Activated CD8-positive, alpha-beta memory T cell treated with anti-CD3 and anti-CD28 coated beads, Interleukin-2, amount 50 U/mL, for 1 hour (primary cell): Measurements from ENCODE around the gene FSHB.
"Not testable (repeated sequence)": the region's sequence is repeated elsewhere in the genome, so short reads cannot be mapped to it uniquely, and the experiment has no call there.

Source experiments
- DNase-seq: peaks from one replicate; pipeline ENCODE4 v3.0.0-alpha.2; 2020; ENCODE audit errors: extremely low read depth

The FSHB gene

DNA sequence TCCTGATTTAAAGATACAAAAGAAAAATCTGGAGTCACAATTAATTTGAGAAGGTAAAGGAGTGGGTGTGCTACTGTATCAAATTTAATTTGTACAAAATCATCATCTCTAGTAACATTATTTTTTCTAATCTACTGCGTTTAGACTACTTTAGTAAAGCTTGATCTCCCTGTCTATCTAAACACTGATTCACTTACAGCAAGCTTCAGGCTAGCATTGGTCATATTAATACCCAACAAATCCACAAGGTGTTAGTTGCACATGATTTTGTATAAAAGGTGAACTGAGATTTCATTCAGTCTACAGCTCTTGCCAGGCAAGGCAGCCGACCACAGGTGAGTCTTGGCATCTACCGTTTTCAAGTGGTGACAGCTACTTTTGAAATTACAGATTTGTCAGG is at the start of gene FSHB:
Gene FSHB (plus strand): TSS at position 301 of the 400 bp plus-strand sequence. CDS start 889 bp downstream, outside the sequence.
- no peak for DNase-seq

DNA sequence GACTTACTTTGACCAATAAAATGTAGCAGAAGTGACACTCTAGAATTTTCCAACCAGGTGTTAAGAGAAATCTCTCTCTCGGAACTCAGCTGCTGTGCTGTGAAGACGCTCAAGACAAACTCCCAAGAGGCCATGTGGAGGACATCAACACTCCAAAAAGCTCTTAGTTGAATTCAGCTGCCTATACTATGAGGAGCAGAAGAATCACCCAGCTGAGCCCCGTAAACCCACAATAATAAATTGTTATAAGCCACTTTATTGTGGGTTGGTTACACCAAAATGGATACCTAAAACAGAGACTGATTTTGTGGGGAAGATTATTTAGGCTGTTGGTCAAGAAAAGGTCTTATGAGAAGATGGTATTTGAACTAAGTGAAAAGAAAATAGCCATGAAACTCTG is 44.1 kb upstream of the FSHB start:
- no peak for DNase-seq

DNA sequence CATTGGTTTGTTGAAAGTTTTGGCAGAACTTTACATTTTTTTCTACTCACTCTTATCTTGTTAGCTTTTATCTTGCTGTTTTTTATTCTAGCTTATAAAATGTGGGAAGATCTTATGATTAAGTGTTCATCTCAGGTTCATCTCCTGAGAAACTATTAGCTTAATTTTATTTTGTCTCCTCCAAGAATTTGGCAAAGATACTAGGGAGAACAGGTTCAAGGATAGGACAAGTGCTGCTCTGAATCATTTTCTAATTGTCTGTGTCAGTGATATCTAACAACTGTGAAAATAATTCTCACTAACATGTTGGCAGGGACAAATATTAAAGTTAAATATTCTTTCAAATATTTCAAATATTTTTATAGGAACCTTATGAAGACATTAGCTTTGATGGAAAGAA is 38.2 kb upstream of the FSHB start:
- DNase-seq = no peak

DNA sequence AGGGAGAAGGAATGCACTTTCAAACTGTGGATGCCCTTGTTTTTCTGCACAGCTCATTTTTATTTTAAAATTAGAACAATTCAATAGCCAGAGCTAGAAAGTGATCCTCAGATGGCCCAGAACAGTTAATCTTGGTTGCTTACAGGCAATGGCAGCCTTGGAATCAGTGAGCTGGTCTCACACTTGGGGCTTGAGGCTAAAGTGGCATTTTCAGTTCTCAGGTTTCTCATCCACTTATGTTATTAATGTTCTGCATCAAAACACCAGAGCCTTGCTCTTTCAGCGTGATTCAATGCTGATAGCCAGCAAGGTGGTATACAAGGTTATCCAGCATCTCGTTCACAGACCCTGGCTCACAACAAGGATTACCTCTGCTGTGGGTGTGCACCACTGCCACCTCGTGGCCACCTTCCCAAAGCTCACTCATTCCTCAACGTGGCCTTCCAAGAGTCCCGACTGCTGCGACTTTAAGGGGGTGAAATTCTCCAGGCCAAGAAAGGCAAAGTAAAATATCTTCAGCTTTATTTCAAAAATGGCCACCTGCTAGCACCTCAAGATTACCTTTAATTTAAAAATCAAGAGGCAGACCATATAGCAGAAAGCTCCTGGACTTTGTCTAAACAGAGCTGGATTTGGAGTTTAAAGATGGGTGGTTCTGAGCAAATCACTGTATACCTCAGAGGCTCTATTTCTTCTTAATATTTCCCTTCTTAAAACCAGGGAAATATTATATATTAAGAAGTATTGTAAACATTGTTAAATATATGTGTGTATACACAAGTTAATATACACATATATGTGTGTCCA is 34.2 kb upstream of the FSHB start:
- DNase-seq = no peak

DNA sequence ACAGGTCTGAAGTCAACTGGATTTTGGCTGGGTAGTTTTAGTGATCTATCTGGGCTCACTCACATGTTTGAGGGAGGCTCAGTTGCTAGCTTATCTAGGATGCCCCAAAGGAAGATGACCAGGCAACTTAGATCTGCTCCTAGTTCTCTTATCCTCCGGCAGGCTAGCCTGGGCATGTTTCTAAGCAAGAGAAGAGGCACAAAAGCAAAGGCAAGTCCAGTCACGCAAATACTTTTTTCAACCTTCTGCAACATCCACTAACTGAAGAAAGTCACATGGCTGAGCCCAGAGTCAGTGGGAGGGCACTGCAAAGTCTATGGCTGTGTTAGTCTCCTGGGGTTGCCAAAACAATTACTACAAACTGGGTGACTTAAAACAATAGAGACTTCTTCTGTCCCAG is 32.9 kb upstream of the FSHB start:
- no peak for DNase-seq

DNA sequence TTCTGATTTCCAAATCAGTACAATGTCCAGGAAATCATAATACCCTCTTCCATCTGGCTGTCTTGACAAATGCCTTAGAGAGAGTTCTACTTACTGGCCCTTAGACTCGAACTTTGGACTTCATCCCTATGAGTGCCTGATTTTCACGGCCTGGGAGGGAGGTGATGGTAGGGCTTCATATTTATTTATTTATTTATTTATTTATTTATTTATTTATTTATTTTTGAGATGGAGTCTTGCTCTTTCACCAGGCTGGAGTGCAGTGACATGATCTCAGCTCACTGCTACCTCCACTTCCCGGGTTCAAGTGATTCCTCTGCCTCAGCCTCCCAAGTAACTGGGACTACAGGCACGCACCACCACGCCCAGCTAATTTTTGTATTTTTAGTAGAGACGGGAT is 27.8 kb upstream of the FSHB start:
- not testable (repeated sequence) for DNase-seq

DNA sequence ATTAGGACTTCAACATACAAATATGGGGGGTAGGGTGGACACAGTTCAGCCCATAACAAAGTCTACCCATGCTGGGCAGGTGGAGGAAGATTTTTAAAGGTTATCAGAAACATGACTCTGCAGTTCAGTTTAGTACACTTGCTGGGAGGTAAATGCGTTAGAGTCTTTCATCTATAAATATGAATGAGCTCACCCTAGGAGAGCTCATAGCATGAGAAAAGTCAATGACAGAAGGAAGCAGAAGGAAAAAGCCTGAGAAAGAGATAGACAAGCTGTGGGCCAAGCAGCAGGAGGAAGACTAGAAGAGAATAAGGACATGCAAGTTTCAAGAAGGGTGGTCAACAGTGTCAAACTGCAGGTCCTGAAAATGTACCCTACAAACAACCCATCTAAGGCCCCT is 27.0 kb upstream of the FSHB start:
- no peak for DNase-seq

DNA sequence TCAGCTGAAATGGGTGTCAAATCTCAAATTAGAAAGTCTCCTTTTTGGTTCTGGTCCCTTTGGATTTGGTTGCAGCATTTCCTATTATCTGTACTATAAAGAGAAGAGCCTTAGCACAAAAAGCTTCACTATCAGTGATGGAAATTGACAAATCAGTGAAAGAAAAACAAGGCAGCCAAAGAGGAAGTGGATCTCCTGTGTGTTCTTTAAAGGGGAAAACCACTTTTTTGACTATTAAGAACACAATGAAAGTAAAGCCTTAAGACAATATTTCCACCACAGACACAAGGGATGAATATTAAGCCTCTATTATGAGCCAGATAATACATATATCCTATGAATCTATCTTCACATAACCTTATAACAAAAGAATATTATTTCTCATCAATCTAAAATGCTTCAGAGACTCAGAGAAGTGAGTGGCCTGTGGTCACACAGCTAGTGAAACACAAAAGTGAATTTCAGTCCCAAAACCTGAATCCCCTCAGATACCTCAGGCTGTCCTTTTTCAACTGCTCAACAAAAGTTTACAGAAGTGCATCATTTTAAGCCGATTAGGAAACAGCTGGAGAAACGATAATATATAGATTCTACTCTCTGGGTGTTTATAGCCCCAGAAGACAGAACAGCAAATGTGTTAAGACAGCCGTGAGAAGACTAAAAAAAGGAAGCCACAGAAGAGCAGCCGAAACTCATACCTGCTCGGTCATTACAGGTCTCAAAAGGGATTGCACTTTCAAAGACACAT is 24.4 kb upstream of the FSHB start:
- DNase-seq = no peak

DNA sequence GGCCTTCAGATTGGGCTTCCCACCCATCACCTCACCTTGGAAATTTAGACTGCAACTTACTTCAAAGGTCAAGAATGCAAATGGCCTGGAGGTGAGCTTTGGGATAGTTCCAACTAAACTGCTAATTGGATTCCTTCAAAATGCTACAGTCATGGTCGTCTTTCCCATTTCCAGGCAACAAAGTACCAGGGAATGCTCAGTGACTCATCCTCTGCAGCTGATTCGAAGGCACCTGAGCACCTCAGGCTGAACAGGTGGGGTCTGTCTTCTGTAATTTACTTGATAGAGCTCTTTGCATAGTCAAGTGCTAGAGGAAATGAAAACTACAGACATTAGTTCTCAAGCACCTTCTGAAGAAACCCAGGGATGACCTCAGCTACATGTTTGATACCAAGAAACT is 20.5 kb upstream of the FSHB start:
- DNase-seq = no peak

DNA sequence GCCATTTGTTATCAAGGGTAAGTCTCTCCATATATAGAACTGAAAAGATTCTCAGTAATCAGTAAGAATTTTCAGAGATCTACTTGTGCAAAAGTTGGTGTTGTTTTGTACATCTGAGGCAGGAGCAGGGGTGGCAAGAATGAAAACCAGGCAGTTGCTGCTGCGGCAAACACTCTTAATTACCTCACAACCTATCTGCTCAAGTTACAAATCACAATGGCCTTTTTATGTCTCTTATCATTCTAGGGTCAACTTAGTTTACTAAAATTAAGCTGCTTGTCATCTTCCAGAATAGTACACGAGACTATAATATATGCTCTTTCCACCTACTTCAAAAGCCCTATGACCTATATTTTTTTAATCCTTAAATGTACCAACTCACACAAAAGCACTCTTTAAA is 14.3 kb upstream of the FSHB start:
- DNase-seq = no peak

DNA sequence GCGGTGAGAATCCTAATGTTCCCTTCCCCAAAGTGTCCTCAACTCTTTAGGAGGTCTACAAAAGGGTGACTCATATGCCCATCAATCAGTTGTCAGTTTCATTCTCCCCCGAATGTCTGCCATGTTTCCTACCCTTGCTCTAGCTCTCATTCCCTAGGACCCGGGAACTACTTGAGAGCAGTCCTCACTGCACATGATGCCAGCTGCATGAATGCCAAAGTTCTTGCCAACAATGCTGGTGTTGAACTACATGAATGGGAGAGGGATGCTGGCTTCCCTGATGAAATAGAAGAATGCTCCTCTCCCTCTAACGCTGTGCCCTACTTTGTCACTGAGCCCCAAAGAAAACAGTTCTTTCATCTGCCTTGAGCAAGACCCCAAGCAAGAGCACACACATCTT is 12.5 kb upstream of the FSHB start:
- DNase-seq = no peak

DNA sequence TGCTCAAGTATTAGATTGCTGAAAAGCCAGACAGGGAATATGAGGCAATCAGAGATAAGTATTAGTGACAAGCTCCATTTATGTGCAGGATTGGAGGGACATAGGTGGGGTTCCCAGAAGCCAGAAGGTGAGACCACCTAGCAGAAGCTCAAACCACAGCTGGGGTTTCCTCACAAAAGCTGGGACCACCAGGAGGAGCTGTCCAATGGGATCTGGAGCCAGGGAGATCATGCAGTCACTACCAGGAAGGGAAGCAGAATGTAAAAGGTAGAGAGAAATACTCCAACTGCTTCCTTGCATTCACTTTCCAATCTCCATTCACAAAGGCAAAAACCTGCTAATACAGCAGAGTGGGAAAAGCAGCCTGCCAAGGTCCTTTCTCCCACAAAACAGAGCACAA is 5.2 kb upstream of the FSHB start:
- DNase-seq = no peak

DNA sequence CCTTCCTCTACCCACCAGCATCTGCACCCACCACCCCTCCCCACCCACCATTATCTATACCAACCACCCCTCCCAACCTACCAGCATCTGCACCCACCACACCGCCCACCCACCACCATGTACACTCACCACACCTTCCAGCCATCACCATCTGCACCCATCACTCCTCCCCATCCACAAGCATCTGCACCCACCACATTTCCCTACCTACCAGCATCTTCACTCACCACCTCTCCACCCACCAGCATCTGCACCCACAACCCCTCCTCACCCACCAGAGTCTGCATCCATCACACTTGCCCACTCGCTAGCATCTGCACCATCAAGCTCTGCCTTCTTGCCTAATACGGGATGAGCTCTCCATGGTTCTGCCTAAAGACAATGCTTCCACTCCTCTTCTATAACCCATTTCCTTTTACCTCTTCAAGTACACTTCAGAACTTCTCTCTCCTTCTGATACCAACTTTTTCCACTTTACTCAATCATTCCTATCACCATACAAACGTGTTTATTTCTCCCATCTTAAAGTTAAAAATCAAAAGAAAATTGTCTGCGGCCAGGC is 2.4 kb upstream of the FSHB start:
- no peak for DNase-seq

DNA sequence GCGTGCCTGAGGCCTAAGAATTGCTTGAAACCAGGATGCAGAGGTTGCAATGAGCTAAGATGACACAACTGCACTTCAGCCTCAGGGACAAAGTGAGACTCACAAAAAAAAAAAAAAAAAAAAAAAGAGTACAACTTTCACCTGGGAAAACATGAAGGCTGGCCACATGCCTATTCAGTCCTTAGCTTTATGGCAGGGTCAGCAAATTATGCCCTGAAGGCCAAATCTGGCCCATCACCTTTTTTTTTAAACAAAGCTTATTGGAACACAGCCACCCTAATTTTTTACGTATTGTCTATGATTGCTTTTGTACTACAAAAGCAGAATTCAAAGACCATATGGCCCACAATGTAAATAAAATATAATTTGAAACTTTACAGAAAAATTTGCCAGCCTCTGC is 8.2 kb downstream of the FSHB start:
- DNase-seq = no peak

DNA sequence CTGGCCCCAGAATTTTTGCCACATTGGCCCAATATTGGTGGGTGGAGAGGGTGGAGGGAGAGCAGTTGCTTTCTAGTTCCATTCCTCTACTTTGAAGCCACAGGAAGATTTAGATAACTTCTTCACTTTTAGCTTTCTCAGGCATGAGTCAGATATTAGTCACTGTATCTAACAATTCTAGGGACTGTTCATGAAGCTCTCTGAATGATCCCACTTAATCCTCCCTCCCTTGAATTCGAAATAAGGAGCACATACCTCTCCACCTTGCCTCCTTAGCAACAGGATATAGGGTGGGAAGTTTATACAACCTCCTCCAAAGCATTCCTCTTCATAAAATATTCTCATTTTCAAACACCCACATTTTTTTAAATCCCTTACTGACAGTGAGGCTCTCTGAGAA is 13.5 kb downstream of the FSHB start:
- no peak for DNase-seq

DNA sequence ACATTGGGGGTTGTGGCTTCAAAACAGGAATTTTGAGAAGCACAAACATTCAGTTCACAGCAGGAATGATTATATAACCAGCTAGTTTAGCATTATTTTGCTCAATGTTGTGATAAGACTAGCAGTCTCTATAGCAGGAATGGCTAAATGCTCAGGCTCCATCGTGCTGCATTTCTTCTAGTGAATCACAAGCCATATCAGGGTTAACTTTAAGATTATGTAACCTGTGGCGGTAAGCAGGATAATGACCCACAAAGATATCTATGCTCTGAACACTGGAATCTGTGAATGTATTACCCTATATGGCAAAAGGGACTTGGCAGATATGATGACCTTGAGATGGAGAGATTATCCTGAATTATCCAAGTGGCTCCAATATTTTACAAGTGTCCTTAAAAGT is 14.8 kb downstream of the FSHB start:
- no peak for DNase-seq

DNA sequence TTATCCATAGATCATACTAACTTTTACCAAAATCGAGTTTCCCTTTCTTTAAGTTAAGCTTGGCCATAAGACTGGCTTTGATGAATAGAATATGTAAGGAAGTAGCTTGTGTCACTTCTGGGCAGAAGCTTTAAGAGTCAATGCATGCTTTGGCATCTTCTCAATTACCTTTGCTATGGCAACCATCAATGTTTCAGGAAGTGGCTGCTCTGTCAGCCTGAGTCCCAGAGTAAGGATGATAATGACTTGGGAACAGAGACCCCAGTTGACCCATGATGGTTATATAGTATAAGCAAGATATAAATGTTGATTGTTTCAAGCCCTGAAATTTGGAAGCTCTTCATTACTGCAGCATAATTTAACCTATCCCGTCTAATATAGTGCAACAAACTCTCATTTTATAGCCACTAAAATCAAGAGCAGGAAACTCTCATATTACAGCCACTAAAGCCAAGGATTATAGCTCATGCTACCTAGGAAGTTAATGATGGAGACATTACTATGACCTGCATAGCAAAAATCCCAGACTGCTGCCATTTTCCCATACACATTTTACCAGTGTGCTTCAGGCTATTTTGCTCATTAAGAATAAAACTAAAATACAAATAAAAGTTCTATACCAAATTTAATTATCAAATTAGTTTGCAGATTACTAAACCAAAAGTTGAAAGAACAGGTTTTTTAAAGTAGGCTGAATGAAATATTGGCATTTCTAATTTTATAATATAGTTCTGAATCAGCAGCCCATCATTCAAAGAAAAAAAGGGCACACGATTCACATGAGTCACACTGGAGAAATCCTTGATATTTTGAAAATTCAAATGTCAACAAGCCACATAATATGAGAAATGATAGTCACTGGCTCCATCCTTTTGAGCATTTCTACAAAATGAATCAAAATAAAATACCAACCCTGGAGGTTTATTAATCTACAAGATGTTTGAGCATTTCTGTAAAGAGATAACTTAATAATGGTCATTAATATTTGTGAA is 23.8 kb downstream of the FSHB start:
- DNase-seq = no peak

DNA sequence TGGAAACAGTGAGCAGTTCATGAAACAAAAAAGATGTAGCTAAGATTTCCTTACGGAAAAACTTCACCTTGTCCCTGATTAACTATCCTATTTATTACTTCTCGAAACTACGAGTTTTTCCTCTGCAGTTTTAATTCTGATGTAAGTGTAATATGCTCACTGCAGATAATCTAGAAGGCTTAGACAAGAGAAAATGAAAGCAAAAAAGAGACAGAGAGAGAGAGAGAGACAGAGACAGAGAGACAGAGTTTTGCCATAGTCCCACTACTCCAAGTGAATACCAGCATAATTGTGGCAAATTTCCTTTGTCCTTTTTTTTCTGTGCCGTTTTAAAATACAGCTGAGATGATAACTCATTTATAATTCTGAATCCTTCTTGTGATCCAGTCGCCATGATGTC is 24.8 kb downstream of the FSHB start:
- no peak for DNase-seq

DNA sequence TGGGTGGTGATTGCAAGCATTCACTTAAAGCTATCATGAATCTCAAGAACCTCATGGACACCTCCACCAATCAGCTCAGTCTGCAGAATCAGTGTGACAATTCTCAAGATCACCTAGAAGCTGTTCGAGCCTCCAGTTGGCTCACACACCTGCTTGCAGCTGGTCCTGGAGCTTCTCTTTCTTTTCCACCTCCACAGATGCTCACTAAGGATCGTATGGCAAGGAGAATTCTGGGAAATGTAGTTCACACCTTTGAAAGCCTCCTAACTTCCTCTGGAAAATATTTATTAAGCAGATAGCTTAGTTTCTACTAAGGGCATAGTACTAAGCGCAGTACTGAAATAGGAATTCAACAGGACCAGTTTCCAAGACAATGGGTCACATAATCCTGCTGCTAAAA is 26.2 kb downstream of the FSHB start:
- DNase-seq = no peak

DNA sequence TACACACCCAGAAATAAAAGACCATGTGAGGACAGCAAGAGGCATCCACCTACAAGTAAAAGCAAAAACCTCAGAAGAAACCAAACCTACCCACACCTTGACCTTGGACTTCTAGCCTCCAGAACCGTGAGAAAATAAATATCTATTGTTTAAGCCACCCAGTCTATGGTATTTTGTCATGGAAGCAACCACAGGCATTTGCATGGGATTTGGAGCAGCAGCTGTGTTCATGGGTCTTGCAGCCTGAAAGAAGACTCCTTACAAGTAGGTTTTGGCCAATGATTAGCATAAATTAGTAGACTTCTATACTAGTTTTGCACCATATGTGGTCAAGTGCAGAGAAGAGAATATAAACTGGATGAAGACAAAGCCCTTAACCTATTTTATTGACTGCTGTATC is 27.9 kb downstream of the FSHB start:
- no peak for DNase-seq

DNA sequence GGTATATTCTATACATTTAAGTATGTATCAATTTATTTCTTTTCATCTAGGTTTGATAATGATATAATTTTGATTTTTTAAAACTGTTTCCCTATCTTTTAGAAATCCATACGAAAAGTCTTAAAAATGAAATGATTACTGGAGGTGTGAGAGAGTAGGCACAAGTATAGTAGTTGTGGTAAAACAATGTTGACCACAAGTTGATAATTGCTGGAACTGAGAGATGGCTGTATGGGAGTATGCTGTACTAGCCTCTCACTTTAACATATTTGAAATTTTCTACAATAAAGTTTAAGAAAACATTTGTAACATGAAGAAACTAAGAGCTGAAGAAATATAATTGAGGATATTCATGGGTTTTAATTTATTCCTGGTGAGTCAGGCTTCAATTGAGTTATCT is 30.0 kb downstream of the FSHB start:
- no peak for DNase-seq

DNA sequence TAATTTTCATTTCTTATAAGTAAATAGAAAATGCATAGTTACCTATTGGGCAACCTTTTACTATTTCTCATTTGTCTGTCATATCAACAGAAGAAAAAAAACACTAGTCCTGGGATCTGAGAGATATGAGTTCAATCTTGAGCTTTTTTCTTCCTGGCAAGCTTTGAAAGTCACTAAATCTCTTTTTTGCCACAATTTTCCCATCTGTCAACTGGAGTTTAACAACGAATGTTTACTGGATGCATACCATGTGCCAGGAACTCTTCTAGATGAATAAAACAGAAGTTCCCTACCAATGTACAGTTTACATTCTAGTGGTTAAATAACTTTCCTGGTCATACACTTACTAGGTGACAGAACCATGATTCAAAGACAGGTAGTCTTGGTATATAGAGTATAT is 31.0 kb downstream of the FSHB start:
- no peak for DNase-seq
